C1 segment of cervical spinal cord (tissue), 14 donors: ENCODE results near the gene YTHDC1.
"Not testable (repeated sequence)": the region's sequence is repeated elsewhere in the genome, so short reads cannot be mapped to it uniquely, and the experiment has no call there.

Experiments used
- DNase-seq, 14 donors: peaks; one replicate each; lab custom pipeline; 2025; lab: John Stamatoyannopoulos, UW

Gene YTHDC1

DNA sequence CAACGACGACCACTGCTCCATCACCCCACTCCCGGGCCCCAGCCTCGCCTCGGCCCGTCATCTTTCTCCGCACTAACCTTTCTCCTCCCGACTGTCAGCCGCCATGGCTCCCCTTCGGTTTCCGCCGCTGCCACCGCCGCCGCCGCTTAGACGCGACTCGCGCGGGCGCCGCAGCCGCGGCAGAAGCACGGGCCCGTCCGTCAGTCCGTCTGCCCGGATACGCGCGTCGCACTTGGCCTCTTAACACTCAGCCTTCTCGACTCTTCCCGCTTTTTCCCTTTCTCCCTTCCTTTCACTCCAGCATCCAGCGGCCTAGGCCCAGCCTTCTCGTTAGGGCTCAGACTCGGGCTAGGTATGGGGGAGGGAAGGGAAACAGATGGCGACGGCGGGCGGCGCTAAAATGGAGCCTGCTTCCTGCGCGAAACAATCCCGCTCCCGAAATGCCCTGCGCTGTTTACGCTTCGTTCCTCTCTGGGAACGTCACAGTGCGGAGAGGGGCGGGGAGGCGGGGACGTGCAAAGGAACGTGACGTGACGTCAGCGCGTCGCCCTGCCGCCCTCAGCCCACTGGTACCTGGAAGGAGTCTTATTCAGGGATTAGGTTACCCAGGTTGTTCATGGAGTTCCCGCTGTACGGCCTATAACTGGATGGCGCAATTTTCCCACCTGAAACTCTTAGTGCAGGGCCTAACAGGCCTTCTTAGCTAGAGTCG, at the start of gene YTHDC1:
YTHDC1 (minus strand) TSS at position 442 of the 712 bp plus-strand sequence; CDS start at position 105, 337 bp downstream.
- peak; percentile 64 to 95 (median 90) for DNase-seq

DNA sequence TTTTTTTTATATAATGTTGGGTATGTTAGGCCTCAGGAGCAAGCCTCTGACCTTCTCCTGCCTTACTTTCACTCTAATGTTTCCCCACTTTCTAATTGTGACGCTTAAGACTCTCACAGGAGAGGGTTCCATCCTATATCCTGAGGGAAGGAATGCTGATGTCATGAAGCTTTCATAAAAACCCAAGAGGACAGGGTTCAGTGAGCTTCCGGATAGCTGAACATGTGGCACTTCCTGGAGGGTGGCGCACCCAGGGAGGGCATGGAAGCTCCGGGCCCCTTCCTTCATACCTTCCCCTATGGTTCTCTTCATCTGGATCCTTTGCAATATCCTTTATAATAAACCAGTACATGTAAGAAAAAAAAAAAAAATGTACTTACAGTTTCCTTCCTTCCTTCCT, 49.4 kb upstream of the YTHDC1 start:
- no peak for DNase-seq

DNA sequence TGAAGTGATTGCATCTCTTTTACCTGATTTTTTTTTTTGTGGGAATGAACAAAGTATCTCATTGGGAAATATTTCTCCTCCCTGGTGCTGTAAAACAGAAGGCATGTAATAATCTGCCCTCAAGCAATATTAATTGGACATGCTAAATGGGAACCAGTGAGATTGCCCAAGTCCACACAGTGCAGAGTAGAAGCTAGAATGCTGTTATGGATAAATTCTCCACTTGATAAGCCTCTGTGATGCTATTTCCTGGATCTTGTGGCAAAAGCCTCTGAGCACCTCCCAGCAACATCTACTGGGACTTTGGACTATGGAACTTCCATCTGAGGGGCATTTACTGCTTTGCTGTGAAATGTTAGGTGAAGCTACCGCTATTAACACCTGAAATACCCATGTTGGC, 46.9 kb upstream of the YTHDC1 start:
- no peak for DNase-seq

DNA sequence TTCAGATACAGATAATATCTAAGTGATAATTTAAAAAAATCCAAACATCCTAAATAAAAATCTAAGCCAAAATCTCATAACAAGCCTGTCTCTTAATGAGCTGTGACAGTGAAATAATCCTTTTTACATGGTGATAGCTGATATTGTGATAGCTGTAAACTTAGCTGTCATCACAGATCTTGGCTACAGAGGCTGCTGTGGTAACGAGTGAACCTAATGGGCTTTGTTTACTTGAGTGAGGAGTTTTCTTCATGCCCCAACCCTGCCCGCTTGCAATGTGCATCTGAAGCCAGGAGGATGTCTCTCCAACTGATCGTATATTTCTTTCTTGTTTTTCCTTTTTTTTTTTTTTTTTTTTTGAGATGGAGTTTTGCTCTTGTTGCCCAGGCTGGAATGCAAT, 41.5 kb upstream of the YTHDC1 start:
- DNase-seq, result no peak

DNA sequence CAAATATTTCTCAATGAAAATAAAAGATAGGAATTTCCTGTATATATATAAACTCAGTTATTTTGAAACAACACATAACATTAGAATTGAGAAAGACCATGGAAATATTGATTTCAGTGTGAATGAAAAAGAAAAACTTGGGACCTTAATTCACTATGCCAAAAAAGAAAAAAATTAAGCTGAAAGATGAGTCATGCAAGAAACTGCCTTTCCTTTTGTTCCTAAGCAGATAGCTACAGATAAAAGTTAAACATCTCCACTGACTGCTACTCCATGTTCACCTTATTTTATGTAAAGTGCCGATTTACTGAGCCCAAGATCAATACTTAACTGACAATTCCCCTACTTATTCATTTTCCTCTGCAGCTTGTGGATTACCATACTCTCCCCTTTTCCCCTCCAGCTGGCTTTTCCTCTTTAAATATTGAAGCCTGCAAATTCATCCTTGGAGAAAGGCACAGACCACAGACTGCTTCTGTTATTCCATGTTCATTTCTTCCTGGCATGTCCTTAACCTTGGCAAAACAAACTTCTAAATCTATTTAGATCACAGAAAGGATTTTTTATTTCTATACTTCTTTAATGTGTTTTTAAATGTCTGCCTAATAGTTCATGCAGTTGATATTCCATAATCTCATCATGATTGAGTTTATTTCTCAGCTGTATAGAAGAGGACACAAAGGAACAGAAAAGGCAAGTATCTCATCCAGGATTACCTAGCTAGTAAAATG, 40.5 kb upstream of the YTHDC1 start:
- DNase-seq, result no peak

DNA sequence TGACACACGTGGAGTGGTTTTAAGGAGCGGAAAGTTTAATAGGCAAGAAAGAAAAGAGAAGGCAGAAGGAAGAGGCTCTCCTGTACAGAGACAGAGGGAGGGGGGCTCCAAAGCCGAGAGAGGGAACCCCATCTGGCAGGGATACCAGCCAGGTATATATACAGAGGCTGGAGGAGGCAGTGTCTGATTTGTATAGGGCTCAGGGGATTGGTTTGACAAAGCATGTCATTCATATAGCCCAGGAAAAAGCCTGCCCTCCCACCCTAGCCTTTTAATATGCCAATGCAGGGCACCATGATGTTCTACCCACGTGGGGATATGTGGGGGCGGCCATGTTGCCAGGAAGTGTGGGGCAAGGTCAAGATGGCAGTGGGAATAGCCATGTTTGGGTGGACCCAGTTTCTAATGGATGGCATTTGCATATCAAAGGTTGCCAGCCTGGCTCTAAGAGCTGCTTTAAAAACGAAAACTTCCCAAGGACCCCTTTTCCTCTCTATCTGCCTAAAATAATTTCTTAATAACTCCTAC, 39.6 kb upstream of the YTHDC1 start:
- DNase-seq, result not testable (repeated sequence)

DNA sequence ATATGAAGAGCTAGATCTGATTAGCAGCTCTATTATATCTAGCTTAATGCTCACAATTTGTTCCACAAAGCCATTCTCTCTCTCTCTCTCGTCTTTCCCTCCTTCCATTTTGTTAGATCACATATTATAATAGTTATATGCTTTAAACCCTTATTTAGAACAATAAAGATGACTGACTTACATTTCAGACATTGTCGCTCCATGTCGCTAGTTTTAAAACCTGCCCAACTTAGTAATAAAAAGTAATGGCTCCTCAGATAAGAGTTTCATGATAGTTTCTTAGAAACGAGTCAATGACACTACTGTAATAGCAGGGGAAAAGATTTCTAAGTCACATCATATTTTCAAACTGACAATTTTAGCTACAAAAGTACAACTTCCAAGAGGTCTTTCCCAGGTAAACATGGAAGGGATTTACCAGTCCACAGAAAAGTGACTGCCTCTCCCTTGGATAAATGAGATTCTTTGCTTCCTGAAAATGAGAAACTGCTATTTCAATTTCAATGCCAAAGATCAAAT, 38.5 kb upstream of the YTHDC1 start:
- no peak for DNase-seq

DNA sequence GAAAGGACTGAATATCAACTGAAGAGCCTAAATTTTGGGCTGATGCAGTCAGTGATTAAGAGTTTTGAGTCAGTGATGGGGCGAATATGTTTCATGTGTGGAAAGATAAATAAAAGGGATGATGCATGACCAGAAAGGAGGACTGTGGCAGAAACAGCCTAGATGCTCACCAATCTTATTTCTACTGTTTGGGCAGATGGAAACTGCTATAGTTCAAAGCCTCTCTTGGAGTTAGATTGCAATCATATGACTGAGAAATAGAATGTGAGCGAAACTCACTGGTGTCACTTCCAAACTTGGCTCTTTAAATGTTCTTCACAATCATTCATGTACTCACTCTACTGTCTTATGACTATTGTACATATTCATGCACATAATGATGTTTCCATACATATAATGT, 35.4 kb upstream of the YTHDC1 start:
- no peak for DNase-seq

DNA sequence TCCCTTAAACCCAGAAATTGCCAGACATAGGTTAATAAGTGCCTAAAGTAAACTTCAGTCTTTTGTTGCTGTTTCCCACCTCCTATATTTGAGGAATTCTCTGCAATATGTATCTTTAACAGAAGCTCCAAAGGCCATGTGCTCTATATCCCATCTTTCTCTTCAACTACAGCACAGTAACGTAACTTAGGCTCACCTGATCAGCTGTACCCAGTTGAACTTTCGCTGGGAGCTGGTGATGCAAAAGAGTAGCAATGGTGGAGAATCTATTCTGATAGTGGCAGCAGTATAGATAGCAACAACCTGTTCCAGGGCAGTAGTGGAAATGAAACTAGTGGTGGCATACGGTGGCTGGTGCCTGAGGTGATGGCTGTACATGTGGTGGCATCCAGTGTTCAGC, 33.2 kb upstream of the YTHDC1 start:
- no peak for DNase-seq

DNA sequence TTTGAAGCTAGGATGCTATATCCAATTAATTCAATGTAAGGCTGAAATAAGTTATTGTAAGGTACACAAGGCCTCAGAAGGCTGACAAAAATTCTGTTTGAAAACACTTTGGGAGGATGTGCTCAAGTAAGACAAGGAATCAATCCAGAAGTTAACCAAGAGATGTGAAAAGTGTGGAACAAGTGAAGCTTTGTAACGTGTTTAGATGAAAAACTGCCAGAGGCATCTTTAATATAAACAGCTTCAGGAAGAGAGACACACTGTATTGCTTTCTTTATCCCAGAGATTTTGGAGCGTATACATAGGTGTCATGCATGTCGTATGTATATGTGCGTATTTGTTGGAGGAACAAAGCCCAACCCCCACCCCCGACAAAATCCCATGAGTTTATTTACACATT, 28.3 kb upstream of the YTHDC1 start:
- DNase-seq, result no peak

DNA sequence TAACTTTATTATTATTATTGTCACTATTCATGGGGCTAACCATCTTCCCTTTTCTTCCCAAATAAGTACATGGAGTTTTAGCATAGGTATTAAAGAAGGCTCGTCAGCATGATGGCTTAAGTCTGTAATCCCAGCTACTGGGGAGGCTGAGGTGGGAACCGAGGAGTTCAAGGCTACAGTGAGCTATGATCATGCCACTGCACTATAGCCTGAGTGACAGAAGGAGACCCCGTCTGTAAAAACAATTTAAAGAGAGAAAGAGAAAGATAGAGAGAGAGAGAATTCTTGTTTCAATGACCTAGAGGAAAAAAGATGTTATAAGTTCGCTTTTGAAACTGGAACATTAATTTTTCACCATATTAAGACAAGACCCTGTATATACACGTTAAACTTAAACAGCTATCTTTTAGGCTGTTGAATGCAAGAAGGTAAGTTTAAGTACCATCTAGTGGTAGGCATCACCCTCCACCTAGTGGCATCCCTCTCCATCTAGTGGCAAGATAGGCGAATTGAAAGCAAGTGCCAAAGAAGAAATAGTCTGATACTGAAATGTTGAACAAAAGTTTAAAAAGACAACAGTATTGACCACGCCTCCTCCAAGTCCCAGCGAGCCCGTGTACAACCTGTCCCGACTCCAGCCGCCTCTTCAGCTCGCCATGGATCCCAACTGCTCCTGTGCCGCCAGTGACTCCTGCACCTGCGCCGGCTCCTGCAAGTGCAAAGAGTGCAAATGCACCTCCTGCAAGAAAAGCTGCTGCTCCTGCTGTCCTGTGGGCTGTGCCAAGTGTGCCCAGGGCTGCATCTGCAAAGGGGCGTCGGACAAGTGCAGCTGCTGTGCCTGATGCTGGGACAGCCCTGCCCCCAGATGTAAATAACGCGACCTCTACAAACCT, 26.0 kb upstream of the YTHDC1 start:
- DNase-seq, result peak in 8 of 14 donors; percentile 2 to 30 (median 6)

DNA sequence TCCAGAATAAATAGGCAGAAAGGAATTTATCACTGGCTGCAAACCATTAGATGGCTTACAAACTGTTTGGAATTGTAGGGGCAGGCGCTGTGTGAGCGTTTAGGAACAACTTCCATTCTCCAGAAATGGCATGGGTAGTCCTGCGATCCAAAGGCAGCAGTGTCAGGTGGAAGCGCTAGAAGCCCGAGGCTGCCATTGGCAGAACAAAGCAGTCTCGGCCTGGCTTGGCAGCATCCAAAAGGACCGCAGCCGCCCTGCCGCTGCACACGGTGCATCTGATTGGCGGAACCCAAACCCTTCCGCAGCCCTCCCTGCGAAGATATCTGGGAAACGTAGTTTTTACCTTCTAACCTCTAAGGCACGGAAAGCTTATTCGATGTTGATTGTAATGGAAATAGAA, 23.6 kb upstream of the YTHDC1 start:
- DNase-seq, result peak; percentile 1 to 84 (median 54)

DNA sequence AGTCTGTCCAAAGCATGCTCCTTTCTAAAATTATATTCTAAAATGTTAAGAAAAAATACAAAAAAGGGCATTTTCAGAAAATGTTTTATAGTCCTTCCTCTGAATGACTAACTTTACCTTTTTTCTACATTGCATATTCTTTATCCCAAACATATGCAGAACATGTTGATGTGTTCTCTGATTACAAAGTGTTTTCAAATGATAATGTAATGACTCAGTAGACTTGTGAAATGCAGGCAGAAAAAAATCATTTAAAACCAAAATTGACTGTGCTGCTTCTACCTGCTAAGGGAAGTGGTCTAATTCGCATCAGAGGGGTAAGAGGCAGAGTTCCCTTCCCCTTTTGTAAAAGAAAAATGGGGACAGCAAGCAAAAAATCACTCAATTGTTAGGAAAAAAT, 22.7 kb upstream of the YTHDC1 start:
- no peak for DNase-seq

DNA sequence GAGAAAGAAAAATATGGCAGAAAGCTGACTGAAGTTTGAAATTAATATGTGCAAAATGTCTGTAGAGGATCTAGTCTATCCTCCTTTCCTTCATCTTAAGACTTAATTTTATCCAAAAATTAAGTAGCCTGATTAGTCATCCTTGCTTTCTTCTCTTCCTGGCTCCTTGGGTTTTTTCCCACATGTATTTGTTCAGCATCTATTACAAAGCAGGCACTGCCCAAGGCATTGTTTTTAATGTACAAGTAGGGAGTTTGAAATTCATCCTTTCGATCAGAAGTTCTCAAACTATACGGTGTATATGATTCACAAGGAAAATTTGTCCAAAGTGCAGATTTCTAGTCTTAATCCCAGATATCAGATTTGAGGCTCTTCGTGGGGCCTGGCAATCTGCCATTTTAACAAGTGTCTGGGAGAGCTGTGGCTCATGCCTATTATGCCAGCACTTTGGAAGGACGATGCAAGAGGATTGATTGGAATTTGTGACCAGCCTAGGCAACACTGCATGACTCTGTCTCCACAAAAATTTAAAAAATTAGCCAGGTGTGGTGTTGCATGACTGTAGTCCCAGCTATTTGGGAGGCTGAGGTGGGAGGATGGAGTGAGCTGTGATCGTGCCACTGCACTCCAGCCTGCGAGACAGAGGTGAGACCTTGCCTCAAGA, 19.4 kb upstream of the YTHDC1 start:
- no peak for DNase-seq

DNA sequence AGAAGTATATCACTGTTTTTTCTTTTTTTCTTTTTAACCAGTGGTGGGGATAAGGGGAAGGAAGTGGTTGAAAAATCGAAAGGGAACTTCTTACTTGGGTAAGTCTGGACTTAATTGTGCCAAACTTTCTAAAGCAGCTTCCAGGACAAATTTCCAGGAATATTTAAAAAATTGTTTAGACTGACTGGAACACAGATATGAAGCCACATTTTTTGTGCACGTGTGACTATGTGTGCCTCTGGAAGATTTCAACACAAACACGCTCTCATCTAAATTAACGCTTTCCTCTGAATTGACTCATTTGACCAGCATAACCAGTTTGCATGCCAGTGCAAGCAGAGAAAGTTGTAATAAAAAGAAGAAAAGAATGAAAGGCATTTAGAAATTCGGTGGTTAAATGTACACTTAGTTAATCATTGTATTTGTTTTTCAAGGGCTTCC, 18.8 kb upstream of the YTHDC1 start:
- DNase-seq, result no peak

DNA sequence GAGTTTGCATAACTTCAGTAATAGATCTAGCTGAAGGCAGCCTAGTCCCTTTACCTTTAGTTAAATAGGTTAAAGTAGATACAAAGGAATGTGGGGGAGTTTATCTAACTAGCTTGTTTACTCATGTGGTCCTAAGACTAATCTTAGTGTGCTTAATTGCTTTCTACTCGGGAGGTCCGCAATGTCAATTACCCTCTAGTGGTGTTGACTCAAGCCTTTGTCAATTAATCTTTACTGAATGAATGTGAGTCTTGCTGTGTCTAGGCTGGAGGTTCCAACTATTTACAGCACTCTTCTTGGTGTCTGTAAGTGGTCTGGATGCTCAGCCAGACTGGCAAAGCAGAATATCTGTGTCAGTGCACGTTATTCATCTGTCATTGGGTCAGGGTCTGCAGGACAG, 17.9 kb upstream of the YTHDC1 start:
- DNase-seq, result no peak

DNA sequence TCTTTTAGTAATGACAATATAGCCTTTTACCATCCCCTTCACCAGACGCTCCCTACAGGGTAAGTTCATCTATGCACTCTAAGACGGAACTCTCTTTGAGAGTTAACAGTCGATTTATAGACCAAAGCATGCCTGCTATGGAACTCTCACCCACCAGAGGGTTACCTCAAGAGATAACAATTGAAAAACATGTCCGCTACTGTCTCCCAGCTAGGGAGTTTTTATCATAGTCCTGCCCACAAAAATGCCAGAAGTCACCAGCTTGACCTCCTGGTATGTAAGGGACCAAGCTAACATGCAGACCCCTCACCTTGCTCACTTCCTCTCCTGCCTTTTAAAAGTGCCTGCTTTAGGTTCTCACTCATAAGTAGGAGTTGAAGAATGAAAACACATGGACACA, 16.7 kb upstream of the YTHDC1 start:
- DNase-seq, result no peak

DNA sequence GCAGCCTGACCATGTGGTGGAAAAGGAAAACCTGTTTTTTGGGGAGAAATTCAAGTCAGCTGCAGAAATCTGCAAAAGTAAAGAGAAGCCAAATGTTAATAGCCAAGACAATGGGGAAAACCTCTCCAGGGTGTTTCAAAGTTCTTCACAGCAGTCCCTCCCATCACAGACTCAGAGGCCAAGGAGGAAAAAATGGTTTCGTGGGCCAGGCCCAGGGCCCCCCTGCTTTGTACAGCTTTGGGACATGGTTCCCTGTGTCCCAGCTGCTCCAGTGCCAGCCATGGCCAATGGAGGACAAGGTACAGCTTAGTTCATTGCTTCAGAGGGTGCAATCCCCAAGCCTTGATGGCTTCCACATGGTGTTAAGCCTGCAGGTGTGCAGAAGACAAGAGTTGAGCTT, 15.2 kb upstream of the YTHDC1 start:
- no peak for DNase-seq

DNA sequence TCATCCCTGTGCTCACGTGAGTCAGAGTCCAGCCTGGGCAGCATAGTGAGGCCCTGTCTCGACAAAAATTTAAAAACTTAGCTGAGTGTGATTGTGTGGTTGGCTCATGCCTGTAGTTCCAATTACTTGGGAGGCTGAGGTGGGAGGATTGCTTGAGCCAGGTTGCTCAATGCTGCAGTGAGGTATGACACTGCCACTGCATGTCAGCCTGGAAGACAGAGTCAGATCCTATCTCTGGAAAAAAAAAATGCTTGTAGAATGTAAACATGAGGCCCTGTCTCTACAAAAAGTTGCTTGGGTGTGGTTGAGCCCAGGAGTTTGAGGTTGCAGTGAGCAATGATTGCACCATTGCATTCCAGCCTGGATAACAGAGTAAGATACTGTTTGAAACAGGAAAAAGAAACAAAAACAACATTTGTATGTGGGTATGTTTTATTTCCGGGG, 11.3 kb upstream of the YTHDC1 start:
- DNase-seq, result no peak

DNA sequence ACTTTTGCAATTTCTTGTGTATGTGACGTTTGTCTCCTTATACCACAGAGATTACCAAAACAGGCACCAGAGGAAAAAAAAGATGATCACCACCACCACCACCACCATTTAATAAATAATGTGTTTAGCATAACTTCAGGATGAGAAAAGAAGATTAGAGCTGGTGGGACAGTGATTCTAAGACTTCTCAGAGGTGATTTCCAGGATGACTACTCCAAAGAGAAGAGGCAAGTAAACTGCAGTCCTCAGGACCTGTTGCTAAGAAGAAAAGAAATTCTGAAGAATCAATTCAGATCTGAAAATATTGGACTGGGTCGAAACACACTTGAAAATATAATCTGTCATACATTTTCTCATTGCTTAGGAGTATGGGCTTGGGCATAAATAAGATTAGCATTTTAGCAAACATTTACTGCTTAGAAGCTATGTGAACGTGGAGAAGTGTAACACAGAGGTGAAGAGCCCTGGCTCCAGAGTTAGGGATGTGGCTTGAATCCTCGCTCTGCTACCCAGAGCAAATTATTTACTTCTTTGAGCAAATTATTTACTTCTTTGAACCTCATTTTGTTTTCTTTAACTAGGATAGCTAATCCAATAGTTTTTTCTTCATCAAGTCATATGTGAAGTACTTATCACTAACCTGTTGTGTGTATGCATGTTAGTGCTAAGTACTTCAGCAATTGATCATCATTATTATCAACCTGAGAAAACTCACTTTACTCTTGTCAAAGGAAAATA, 10.5 kb upstream of the YTHDC1 start:
- no peak for DNase-seq
